HepG2 (cell line): Measurements from ENCODE around the gene PYGO1. TPM values are rescaled to one million over a fixed set of nuclear protein-coding genes. Genes with fewer than 3 reads are reported as not detected.

Experiments used
- ATAC-seq: fragments of 200-7000 bp; cut with Tn5 transposase; 3 replicates; pipeline ENCODE4 v1.9.1; 2020; ENCODE audit warnings: mild to moderate bottlenecking, moderate library complexity
- BruUV-seq: library from RNA; stranded (reverse); fragments of 400-500 nt; replicated peaks from 2 replicates; lab custom pipeline; 2021; lab: Mats Ljungman, UMichigan
- CTCF ChIA-PET: fragments of 300-600 bp; formaldehyde crosslinking; extraction: SDS; loops from one replicate; lab custom pipeline; 2021; ENCODE audit warnings: low total read pairs, inconsistent platforms, low intra/inter-chr PET ratio; lab: Yijun Ruan, JAX
- POLR2A ChIA-PET: fragments of 350-600 bp; sonication (Branson Sonifier 250); formaldehyde crosslinking; loops from one replicate; lab custom pipeline; 2020; ENCODE audit warnings: antibody characterized with exemption, inconsistent platforms; lab: Yijun Ruan, JAX
- DNase-seq: peaks from one replicate; pipeline ENCODE4 v3.0.0-alpha.2; 2015; ENCODE audit warnings: low spot score
- FAIRE-seq: peaks from 3 replicates; lab custom pipeline; 2011; peaks lifted over from hg19 to GRCh38; lab: Jason Lieb, UNC
- H2AFZ ChIP-seq: one replicate; pipeline ENCODE4 v1.6.1; 2011; ENCODE audit warnings: low read length, inconsistent platforms
- H3K27ac ChIP-seq: fragments of 300-600 bp; 3 replicates; pipeline ENCODE4 v1.8.0; 2011; ENCODE audit warnings: mixed run types, mild to moderate bottlenecking, mixed read lengths, low read length, inconsistent platforms; ENCODE audit not compliant: insufficient read depth; ENCODE audit errors: extremely low read length
- H3K27me3 ChIP-seq, 2 experiments: fragments of 200-600 bp in 1 of 2; 2 replicates in 1 of 2; 3 replicates in 1 of 2; pipeline versions ENCODE4 v1.6.0 to v1.8.0; 2011; ENCODE audit warnings: low read length in 2 of 2, mild to moderate bottlenecking in 2 of 2, moderate library complexity in 2 of 2, inconsistent platforms in 1 of 2; ENCODE audit not compliant: insufficient read depth in 2 of 2, control insufficient read depth in 1 of 2
- H3K36me3 ChIP-seq, 2 experiments: fragments of 200-600 bp in 1 of 2; replicated peaks in 1 of 2; 2 replicates in 1 of 2; 3 replicates in 1 of 2; pipeline versions ENCODE4 v1.5.1 to v1.8.0; 2011; ENCODE audit warnings: low read length in 2 of 2, inconsistent platforms in 1 of 2; ENCODE audit not compliant: insufficient read depth in 2 of 2, control insufficient read depth in 1 of 2
- H3K4me1 ChIP-seq: 2 replicates; pipeline ENCODE4 v1.5.1; 2012; ENCODE audit warnings: low read length, inconsistent platforms; ENCODE audit not compliant: insufficient read depth
- H3K4me2 ChIP-seq: 2 replicates; pipeline ENCODE4 v1.6.0; 2011; ENCODE audit warnings: low read depth, low read length, inconsistent platforms
- H3K4me3 ChIP-seq, 3 experiments: fragments of 200-600 bp in 1 of 3; sonication (generic), shearing (Covaris generic) in 1 of 3; replicated peaks in 1 of 3; 2 replicates each; pipeline ENCODE4 v1.5.1; 2011 to 2016; ENCODE audit warnings: low read length in 3 of 3, inconsistent platforms in 2 of 3, low read depth in 2 of 3, mild to moderate bottlenecking in 2 of 3, control low read depth in 1 of 3, mixed read lengths in 1 of 3; ENCODE audit not compliant: insufficient read depth in 1 of 3
- H3K79me2 ChIP-seq: one replicate; pipeline ENCODE4 v1.6.1; 2011; ENCODE audit warnings: low read length, inconsistent platforms; ENCODE audit not compliant: insufficient read depth
- H3K9ac ChIP-seq: 2 replicates; pipeline ENCODE4 v1.6.0; 2011; ENCODE audit warnings: mild to moderate bottlenecking, low read depth, low read length, inconsistent platforms; ENCODE audit not compliant: insufficient read depth
- H3K9me3 ChIP-seq: 2 replicates; pipeline ENCODE4 v1.5.1; 2012; ENCODE audit warnings: mild to moderate bottlenecking, low read length
- H4K20me1 ChIP-seq: 2 replicates; pipeline ENCODE4 v1.6.0; 2011; ENCODE audit warnings: inconsistent platforms, mild to moderate bottlenecking, low read length, moderate library complexity; ENCODE audit not compliant: insufficient read depth
- GFI1 ChIP-seq: sonication (generic); formaldehyde crosslinking; IDR thresholded peaks from 2 replicates; pipeline ENCODE4 v1.5.0; 2020; ENCODE audit warnings: missing genetic modification reagents, mild to moderate bottlenecking, borderline replicate concordance
- HOXA5 ChIP-seq: sonication (generic); formaldehyde crosslinking; IDR thresholded peaks from 2 replicates; pipeline ENCODE4 v1.4.0; 2020; ENCODE audit warnings: missing genetic modification reagents
- LBX2 ChIP-seq: sonication (generic); formaldehyde crosslinking; IDR thresholded peaks from 2 replicates; pipeline ENCODE4 v1.5.0; 2020; ENCODE audit warnings: missing genetic modification reagents, mild to moderate bottlenecking, borderline replicate concordance
- MEIS1 ChIP-seq: sonication (generic); formaldehyde crosslinking; IDR thresholded peaks from 2 replicates; pipeline ENCODE4 v1.9.0; 2021; ENCODE audit warnings: mild to moderate bottlenecking, missing genetic modification reagents, moderate library complexity, borderline replicate concordance
- REL ChIP-seq: sonication (generic); formaldehyde crosslinking; conservative IDR thresholded peaks from 2 replicates; pipeline ENCODE4 v1.8.0; 2022; ENCODE audit warnings: mild to moderate bottlenecking, missing genetic modification reagents, moderate library complexity
- U2AF1 ChIP-seq: fragments of 200-400 bp; formaldehyde crosslinking; optimal IDR thresholded peaks from 2 replicates; pipeline ENCODE3; 2017; ENCODE audit warnings: mild to moderate bottlenecking, low read depth, low read length
- ZMAT5 ChIP-seq: sonication (generic); formaldehyde crosslinking; IDR thresholded peaks from 2 replicates; pipeline ENCODE4 v1.5.0; 2020; ENCODE audit warnings: mild to moderate bottlenecking, low read depth, missing genetic modification reagents, borderline replicate concordance
- ZNF207 ChIP-seq: fragments of 450-650 bp; IDR thresholded peaks from 2 replicates; pipeline ENCODE4 v1.6.1; 2016; ENCODE audit warnings: antibody characterized with exemption, borderline replicate concordance
- ZNF414 ChIP-seq: sonication (generic); formaldehyde crosslinking; IDR thresholded peaks from 2 replicates; pipeline ENCODE4 v1.5.0; 2020; ENCODE audit warnings: missing genetic modification reagents
- ZNF451 ChIP-seq: sonication (generic); formaldehyde crosslinking; IDR thresholded peaks from 2 replicates; pipeline ENCODE4 v1.5.0; 2020; ENCODE audit warnings: mild to moderate bottlenecking, missing genetic modification reagents
- in situ Hi-C: cut with HindIII; loops from 2 replicates; pipeline ENCODE4 v1.10.0; 2017; ENCODE audit warnings: low pct_unique_long_range_greater_than_20kb; ENCODE audit not compliant: extremely low pct_ligation_motif_present
- intact Hi-C: fragments of 100-400 bp; cut with micrococcal nuclease; formaldehyde crosslinking; loops from one replicate; pipeline ENCODE4 v1.10.0; 2022; ENCODE audit not compliant: unreplicated experiment
- polyA plus RNA-seq, 8 experiments: library from polyadenylated mRNA; depleted of rRNA in 3 of 8; stranded (reverse) in 7 of 8; unstranded in 1 of 8; fragments of >200 nt; fragmentation: Illumina TruSeq in 4 of 8; extraction: Trizol in 4 of 8; gene quantifications; 2 replicates each; pipeline versions ENCODE4 v1.2.1 to v1.2.3, GENCODE V29; 2011 to 2016; ENCODE audit warnings: low read depth in 4 of 8, missing spikeins in 1 of 8, mixed read lengths in 1 of 8; ENCODE audit not compliant: insufficient read depth in 1 of 8
- total RNA-seq, 5 experiments: library from RNA; depleted of rRNA; stranded (reverse); fragments of >200 nt; fragmentation: Illumina TruSeq; extraction: Trizol; gene quantifications; 2 replicates each; pipeline ENCODE4 v1.2.3, GENCODE V29; 2016; ENCODE audit warnings: low read depth in 1 of 5

PYGO1 gene
- total and polyA plus RNA-seq, 2 of the 13 experiments (the other 11 are each of a cell fraction or from before 2014, with no cell fraction given), result 1.1 to 1.8 TPM

- no peaks in the 10 kb centered on the region for H3K4me1 ChIP-seq
- no TSS peak for BruUV-seq
- no peak overlapping the region for H3K4me3 ChIP-seq
- intact Hi-C loops, result no loop called here
- ChIA-PET CTCF (no interaction called here), POLR2A (no interaction called here)
- no peaks in the 10 kb centered on the region for H3K79me2 ChIP-seq
- H3K27me3 ChIP-seq, result no peaks in the 10 kb centered on the region
- no peak overlapping the region for H3K27ac ChIP-seq
- no peak for ATAC-seq
- no peak overlapping the region for H2AFZ ChIP-seq
- no peak for TF ChIP-seq ZNF414 (CRISPR knock-in tag)
- TF ChIP-seq ZNF451 (CRISPR knock-in tag), result no peak
- no peak for TF ChIP-seq LBX2 (CRISPR knock-in tag)
- no peak for TF ChIP-seq U2AF1
- no peak for TF ChIP-seq HOXA5 (CRISPR knock-in tag)
- TF ChIP-seq GFI1, result no peak
- no peak for TF ChIP-seq ZMAT5 (CRISPR knock-in tag)
- no peak for TF ChIP-seq ZNF207
- no peak for TF ChIP-seq REL (CRISPR knock-in tag)
- no peak for TF ChIP-seq MEIS1 (CRISPR knock-in tag)
- TF ChIP-seq, all 625 proteins: peak for 0
- H3K9me3 ChIP-seq, result no peaks in the 10 kb centered on the region
- in situ Hi-C loops, result no loop called here
- H3K9ac ChIP-seq, result no peak overlapping the region
- FAIRE-seq, result no peak
- DNase-seq, result no peak
- H3K4me2 ChIP-seq, result no peak overlapping the region
- no peaks in the 10 kb centered on the region for H3K36me3 ChIP-seq
- H4K20me1 ChIP-seq, result no peaks in the 10 kb centered on the region
Measured at GRCh38 chr15:55573224-55573623, 14.9 kb downstream of the PYGO1 start.
